Dermis lymphatic vessel endothelial cell (primary cell): ENCODE data around the gene IMMT. TPM values are rescaled to one million over a fixed set of nuclear protein-coding genes. Genes with fewer than 3 reads are reported as not detected.

Experiments used
- total RNA-seq: library from RNA; depleted of rRNA; stranded (reverse); fragments of >200 nt; gene quantifications from 2 replicates; pipeline ENCODE4 v1.2.1, GENCODE V29; 2014

The IMMT gene
- total RNA-seq, result 43.1 and 53.2 TPM in 2 replicates

DNA sequence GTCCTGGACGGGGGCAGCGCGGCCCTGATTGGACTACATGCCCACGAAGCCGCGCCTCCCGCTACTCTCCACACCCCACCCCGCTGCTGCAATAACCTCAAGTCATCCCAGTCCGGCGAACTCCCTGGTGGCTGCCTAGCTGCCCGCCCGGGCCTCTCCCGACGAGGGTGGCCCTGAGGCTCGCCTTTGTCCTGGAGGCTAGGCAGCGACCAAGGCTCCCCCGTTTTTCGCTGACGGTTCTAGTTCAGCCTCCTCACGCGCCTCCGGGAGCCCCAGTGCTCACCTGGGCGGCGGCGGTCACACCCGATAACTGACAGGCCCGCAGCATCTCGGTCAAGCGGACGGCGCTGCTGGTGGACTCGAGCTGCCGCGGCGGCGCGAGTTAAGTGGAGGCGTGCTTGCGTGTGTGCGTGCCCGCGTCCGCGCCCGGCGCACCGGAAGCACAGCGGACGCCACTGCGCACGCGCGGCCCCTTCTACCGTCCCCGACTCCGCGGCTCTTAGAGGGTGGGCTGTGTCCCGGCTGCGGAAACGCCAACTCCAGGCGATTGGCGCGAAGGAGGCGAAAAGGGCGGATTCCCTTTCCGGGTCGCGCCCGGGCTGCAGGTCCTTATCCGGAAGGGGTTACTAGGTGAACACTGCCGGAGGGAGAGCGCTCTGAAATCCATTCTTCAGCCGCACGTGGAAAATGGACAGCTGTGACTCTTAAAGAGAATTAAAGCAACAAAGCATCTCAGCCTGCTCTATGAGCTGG is at the start of gene IMMT:
IMMT (minus strand) TSS at position 408 of the 753 bp plus-strand sequence; CDS start at position 328, 80 bp downstream.

DNA sequence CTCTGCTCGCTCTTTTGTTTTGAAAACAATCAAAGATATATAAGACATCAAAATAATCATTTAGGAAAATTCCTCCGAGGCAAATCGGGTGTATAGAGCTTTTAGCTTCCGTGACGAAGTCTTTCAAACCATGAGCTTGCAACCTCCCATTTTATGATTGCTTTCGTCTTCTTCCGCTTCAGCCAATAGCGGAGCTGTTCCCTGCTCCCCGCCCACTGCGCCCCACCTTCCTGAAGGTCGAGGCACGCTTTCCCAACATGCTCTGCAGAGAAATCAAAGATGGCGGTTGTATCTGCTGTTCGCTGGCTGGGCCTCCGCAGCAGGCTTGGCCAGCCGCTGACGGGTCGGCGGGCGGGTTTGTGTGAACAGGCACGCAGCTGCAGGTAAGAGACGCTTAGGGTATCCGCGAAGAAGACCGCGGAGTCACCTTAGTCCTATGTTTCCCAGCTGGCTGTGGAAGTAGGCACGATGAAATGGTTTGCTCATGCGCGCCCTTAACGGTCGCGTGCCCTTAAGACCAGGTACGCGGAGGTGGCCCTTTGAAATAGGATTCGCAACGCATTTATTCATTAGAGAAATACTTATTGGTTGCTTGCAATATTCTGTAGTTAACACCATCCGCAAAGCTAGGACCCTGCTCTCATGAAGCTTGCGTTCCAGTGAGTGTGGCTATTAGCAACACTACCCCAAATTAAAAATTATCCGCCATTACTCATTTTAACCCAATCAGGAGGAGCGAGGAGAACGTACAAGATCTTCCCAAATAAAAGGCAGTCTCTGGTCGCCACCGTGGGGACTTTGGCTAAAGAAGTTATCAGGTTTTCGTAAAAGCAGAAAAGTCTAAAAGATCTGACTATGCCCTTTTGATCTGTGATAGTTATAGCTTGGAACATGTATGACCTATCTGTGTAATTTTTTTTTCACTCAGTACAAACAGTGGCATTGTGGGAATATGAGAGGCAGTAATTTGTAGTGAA is 89.0 kb downstream of the IMMT start, which contains the start of gene PTCD3:
PTCD3 (plus strand) TSS at position 267 of the 977 bp plus-strand sequence; CDS start at position 280, 13 bp downstream.

DNA sequence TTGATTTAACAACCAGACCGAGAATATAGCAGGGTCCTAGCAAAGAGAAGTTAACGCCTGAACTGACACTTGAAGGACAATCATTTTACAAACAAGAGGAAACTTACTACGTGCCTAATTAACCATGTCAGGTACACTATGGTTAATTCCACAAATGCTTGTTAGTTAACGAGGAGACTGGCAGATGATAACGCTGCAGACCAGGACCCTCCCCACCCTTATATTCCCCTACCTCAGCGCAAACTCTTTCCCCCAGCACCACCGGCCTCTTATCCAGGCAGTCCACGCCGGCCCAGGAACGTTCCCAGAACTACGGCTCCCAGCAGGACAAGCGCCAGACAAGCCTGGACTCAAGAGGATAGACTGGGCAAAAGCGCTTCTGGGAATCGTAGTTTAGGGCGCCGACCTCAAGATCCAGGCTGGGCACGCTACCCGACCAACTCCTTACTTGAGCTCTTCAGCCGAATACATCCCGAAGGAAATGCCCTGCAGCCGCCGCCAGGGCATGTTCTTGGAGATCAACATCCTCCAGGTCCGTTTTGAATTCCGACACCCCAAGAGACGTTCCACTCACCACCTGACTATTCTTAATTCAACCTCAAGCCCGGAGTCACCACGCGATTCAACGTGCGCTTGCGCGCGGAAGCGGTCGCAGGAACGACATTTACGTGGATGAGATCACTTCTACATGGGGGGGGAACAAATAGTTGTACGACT is 89.9 kb downstream of the IMMT start, which contains the start of gene POLR1A:
POLR1A (minus strand) TSS at position 635 of the 717 bp plus-strand sequence; CDS start at position 525, 110 bp downstream.

Other genes with a start within 250 kb of the IMMT start
- gene POLR1A, start 89.6 kb downstream of the IMMT start, total RNA-seq, result 5.5 and 10.7 TPM in 2 replicates
- gene PTCD3, start 89.2 kb downstream of the IMMT start, total RNA-seq, result 41.1 and 60.6 TPM in 2 replicates
- 34.4 and 51.7 TPM in 2 replicates for gene MRPL35, start 4.0 kb upstream of the IMMT start, total RNA-seq
- gene REEP1, start 142.2 kb upstream of the IMMT start, total RNA-seq, result 17.7 and 22.9 TPM in 2 replicates
- gene KDM3A, start 245.9 kb upstream of the IMMT start, total RNA-seq, result 42.5 and 43.5 TPM in 2 replicates